Natural killer cell (primary cell): ENCODE results near the gene HOXA7. TPM values are rescaled to one million over a fixed set of nuclear protein-coding genes. Genes with fewer than 3 reads are reported as not detected.

ENCODE experiments used
- ATAC-seq, 3 donors: fragments of 150-1000 bp in 2 of 3; fragments of 200-7000 bp in 1 of 3; cut with Tn5 transposase; 1 replicate in 1 of 3; 2 replicates in 2 of 3; pipeline ENCODE4 v1.10.0; 2021; ENCODE audit warnings: mild to moderate bottlenecking in 2 of 3, moderate library complexity in 2 of 3
- DNase-seq, 2 donors: peaks; one replicate each; pipeline versions ENCODE4 v3.0.0 to v3.0.0-alpha.2; 2013 to 2021; ENCODE audit warnings: mixed read lengths in 1 of 2
- H3K27ac ChIP-seq: one replicate; pipeline ENCODE4 v1.5.1; 2013; ENCODE audit warnings: mild to moderate bottlenecking, low read length
- H3K27me3 ChIP-seq: one replicate; pipeline ENCODE4 v1.6.1; 2013; ENCODE audit warnings: low read length; ENCODE audit not compliant: control insufficient read depth, insufficient read depth
- H3K36me3 ChIP-seq: one replicate; pipeline ENCODE4 v1.6.1; 2013; ENCODE audit warnings: low read length; ENCODE audit not compliant: control insufficient read depth, insufficient read depth
- H3K4me1 ChIP-seq: one replicate; pipeline ENCODE4 v1.6.1; 2013; ENCODE audit warnings: low read length; ENCODE audit not compliant: control insufficient read depth, insufficient read depth
- H3K4me3 ChIP-seq: one replicate; pipeline ENCODE4 v1.5.1; 2013; ENCODE audit warnings: low read length
- H3K9me3 ChIP-seq: one replicate; pipeline ENCODE4 v1.6.1; 2013; ENCODE audit warnings: low read length; ENCODE audit not compliant: control insufficient read depth, insufficient read depth
- H3K27ac Mint-ChIP-seq, 2 donors: one replicate each; pipeline ENCODE4 v1.8.0; 2022; ENCODE audit warnings: mild to moderate bottlenecking in 2 of 2, mixed read lengths in 2 of 2, moderate library complexity in 1 of 2
- H3K27me3 Mint-ChIP-seq, 2 donors: one replicate each; pipeline ENCODE4 v1.8.0; 2022; ENCODE audit warnings: low read depth in 2 of 2, mixed read lengths in 2 of 2
- H3K36me3 Mint-ChIP-seq: one replicate; pipeline ENCODE4 v1.8.0; 2022; ENCODE audit warnings: mixed read lengths
- H3K4me1 Mint-ChIP-seq, 2 donors: one replicate each; pipeline ENCODE4 v1.8.0; 2022; ENCODE audit warnings: mixed read lengths in 2 of 2
- H3K4me3 Mint-ChIP-seq: one replicate; pipeline ENCODE4 v1.8.0; 2022; ENCODE audit warnings: mild to moderate bottlenecking, moderate library complexity, mixed read lengths
- H3K9me3 Mint-ChIP-seq, 2 donors: one replicate each; pipeline ENCODE4 v1.8.0; 2022; ENCODE audit warnings: mixed read lengths in 2 of 2
- WGBS: methylation state at CpG from one replicate; pipeline ENCODE4 v1.1.7; 2013; ENCODE audit warnings: missing lambda C conversion rate; ENCODE audit not compliant: insufficient coverage; 5-methylcytosine and 5-hydroxymethylcytosine counted together
- intact Hi-C: fragments of 100-400 bp; cut with micrococcal nuclease; formaldehyde crosslinking; loops from one replicate; pipeline ENCODE4 v1.14.2; 2022
- total RNA-seq, 4 donors: library from RNA; stranded (reverse); fragments of 120-200 nt in 1 of 4; gene quantifications; one replicate each; pipeline versions ENCODE4 v1.2.3 to v1.2.4, GENCODE V29; 2013 to 2022
- TF ChIP-seq, protein P1 (sequence below): fragments of 200-600 bp; IDR thresholded peaks from one replicate; pipeline ENCODE4 v1.8.0; 2022; ENCODE audit warnings: antibody characterized with exemption

Gene HOXA7
- total RNA-seq, 3 donors from 2014 or later (not counting 1 experiment from before 2014, with no cell fraction given) = not detected

DNA sequence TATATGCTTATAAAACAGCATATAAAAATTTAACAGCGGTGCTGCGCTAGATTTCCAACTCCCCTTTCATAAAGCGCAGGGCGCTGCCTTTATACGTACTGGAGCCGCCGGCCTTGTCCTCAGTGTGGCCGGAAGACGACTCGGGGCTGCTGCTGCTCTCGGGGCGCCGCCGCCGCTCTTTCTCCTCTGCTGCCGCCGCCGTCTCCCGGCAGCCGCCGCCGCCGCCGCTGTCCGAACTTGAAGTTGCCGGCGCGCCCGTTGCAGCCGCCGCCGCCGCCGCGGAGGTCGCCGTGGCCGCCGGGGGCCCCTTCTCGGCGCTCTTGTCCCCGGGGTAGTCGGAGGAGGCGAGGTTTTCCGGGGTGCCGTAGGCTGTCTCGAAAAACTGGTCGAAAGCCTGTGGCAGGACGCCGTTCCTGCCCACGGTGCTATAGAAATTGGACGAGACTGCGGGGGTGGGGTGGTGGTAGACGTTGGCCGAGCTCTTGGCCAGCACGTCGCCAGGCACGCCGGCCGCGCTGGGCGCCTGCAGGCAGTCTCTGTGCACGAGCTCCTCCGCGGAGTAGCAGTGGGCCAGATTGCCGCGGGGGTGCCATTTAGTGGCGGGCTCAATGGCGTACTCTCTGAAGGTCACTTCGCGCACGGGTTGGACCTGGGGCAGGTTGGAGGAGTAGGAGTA, 28.0 kb upstream of the HOXA7 start:
- peak overlapping the region; percentile 81 for H3K4me3 Mint-ChIP-seq
- ATAC-seq (peak; percentile 46 to 57 (median 46)), DNase-seq (peak; percentile 29 to 55)
- Histone ChIP-seq H3K36me3 (no peaks in the 10 kb centered on the region), H3K27me3 (peaks cover 89% of the 10 kb centered on the region), H3K27ac (no peak overlapping the region), H3K4me1 (peaks cover 61% of the 10 kb centered on the region), H3K9me3 (no peaks in the 10 kb centered on the region), H3K4me3 (peak overlapping the region; percentile 30)
- H3K9me3 Mint-ChIP-seq = no peaks in the 10 kb centered on the region
- H3K36me3 Mint-ChIP-seq = peaks cover 6% of the 10 kb centered on the region
- peaks cover 73 to 80% of the 10 kb centered on the region in 2 donors for H3K27me3 Mint-ChIP-seq
- intact Hi-C loops = loop anchor here (2.0 to 5.0 kb wide), 2 partner anchors 20 to 32 kb away; partner anchors contain the start of genes HOXA3 and HOXA9
- 2% methylated on average over 72 of the region's 72 CpGs for WGBS
- H3K4me1 Mint-ChIP-seq = peaks cover 44 to 55% of the 10 kb centered on the region in 2 donors
- TF ChIP-seq, protein P1, sequence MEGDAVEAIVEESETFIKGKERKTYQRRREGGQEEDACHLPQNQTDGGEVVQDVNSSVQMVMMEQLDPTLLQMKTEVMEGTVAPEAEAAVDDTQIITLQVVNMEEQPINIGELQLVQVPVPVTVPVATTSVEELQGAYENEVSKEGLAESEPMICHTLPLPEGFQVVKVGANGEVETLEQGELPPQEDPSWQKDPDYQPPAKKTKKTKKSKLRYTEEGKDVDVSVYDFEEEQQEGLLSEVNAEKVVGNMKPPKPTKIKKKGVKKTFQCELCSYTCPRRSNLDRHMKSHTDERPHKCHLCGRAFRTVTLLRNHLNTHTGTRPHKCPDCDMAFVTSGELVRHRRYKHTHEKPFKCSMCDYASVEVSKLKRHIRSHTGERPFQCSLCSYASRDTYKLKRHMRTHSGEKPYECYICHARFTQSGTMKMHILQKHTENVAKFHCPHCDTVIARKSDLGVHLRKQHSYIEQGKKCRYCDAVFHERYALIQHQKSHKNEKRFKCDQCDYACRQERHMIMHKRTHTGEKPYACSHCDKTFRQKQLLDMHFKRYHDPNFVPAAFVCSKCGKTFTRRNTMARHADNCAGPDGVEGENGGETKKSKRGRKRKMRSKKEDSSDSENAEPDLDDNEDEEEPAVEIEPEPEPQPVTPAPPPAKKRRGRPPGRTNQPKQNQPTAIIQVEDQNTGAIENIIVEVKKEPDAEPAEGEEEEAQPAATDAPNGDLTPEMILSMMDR = no peak
- H3K27ac Mint-ChIP-seq = peak overlapping the region; percentile 31 to 58

GRCh38 chr7:27183682-27184336, 27.3 kb upstream of the HOXA7 start:
- Histone ChIP-seq H3K4me1 (peaks cover 57% of the 10 kb centered on the region), H3K36me3 (no peaks in the 10 kb centered on the region), H3K4me3 (peak overlapping the region; percentile 30), H3K9me3 (no peaks in the 10 kb centered on the region), H3K27ac (no peak overlapping the region), H3K27me3 (peaks cover 88% of the 10 kb centered on the region)
- 3% methylated on average over 28 of the region's 30 CpGs for WGBS
- TF ChIP-seq, protein P1 = no peak
- no peak for ATAC-seq
- H3K36me3 Mint-ChIP-seq = peaks cover 7% of the 10 kb centered on the region
- H3K9me3 Mint-ChIP-seq = no peaks in the 10 kb centered on the region
- peak; percentile 14 to 33 for DNase-seq
- H3K4me1 Mint-ChIP-seq = peaks cover 39 to 51% of the 10 kb centered on the region in 2 donors
- no peak overlapping the region for H3K27ac Mint-ChIP-seq
- peaks cover 68 to 80% of the 10 kb centered on the region in 2 donors for H3K27me3 Mint-ChIP-seq
- H3K4me3 Mint-ChIP-seq = peak overlapping the region; percentile 81
- intact Hi-C loops = loop anchor here (2.0 kb wide), 1 partner anchor 19 kb away; the partner anchor contains the start of gene HOXA9

DNA sequence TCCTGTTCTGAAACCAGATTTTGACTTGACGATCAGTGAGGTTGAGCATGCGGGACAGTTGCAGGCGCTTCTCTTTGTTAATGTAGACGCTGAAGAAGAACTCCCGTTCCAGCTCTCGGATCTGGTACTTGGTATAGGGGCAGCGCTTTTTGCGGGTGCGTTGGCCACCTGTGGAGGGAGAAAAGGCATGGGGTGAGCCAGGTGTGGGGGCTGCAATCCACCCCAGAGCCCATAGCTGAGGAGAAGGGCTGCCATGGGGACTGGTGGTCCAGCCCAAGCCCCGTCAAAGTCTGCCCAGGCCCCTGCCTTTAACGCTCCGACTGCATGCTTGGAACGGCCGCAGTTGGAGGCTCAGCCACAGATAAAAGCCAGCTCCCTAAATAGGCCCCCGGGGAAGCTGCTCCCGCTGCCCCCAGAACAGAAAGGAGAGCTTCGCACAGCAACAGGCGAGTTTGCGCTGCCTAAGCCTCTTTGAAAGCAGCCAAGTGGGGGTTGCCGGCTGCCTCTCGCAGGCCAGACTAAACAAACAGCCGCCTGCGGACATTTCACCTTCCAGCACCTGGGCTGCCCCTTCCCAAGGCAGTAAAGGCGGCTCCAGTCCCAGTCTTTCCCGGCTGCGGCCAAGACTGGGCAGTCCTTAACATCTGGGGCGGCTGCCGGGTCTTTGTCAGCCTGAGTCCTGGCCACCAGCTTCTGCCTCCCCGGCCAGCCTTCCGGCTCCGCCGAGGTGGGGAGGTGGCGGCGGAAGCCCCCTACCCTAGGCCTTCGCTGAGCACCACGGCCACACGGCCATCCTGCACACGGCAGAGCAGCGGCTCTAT, 26.6 kb upstream of the HOXA7 start:
- peaks cover 49% of the 10 kb centered on the region for H3K4me1 ChIP-seq
- no peaks in the 10 kb centered on the region for H3K36me3 ChIP-seq
- no peaks in the 10 kb centered on the region for H3K9me3 Mint-ChIP-seq
- H3K4me3 Mint-ChIP-seq = peak overlapping the region; percentile 37
- no peak overlapping the region for H3K4me3 ChIP-seq
- TF ChIP-seq, protein P1 = no peak
- H3K27me3 ChIP-seq = peaks cover 87% of the 10 kb centered on the region
- 20% methylated on average over 38 of the region's 39 CpGs for WGBS
- no peak for ATAC-seq
- peaks cover 32 to 44% of the 10 kb centered on the region in 2 donors for H3K4me1 Mint-ChIP-seq
- peaks cover 7% of the 10 kb centered on the region for H3K36me3 Mint-ChIP-seq
- no peaks in the 10 kb centered on the region for H3K9me3 ChIP-seq
- H3K27ac ChIP-seq = no peak overlapping the region
- H3K27me3 Mint-ChIP-seq = peaks cover 68 to 78% of the 10 kb centered on the region in 2 donors
- DNase-seq = peak; percentile 14 to 23
- H3K27ac Mint-ChIP-seq = no peak overlapping the region
- intact Hi-C loops = no loop called here
